ENCODE data around the gene UFM1.
"Not testable (repeated sequence)": the region's sequence is repeated elsewhere in the genome, so short reads cannot be mapped to it uniquely, and the experiment has no call there.

UFM1 gene

DNA sequence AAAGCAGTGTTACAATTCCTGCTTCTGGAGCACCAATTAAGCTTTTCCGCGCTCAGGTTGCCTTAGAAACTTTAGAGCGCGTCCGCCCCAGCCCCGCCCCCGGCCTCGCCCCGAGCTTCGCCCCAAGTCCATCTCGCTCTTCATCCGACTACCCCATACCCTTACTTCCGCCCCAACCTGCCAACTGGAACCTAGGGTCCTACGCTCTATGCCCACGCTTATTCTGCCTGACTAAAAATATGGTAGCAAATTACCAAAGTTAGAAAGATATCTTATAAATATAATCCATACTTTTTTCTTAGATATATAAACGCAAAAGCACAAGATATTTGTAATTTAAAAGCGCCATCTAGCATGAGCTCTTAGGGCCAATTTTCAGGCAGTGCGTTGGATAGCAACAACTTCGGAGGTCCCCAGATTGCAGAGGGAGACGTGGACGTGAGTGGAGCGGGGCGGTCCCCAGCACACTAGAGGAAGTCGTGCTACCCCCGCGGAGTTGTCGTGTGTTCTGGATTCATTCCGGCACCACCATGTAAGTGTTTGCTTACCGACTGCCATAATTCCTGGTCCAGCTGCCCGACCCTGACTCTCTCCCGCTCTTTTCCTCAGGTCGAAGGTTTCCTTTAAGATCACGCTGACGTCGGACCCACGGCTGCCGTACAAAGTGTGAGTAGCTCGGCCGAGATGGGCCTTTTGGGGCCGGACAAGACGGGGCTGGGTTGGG is at the start of gene UFM1:
UFM1 (plus strand) TSS at position 462 of the 724 bp plus-strand sequence; CDS start at position 531, 69 bp downstream.
- peak; percentile 86 for DNase-seq

DNA sequence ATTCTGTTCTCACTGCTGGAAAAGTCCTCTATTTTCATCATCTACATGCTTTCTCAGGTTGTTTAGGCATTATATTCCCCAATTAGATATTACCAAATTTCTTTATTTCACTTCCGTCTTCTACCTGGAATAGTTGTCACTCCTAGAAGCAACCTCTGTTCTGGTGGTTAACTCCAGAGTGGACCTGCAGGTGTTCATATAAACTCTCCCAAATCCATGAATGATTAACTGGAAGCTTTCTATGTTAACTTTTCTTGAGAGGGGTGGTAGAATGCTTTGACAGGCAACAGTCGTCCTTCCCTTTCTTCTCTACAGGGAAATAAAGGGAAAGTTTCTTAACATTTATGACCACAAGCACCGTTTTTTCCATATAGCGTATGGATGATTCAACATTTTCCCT is 48.4 kb upstream of the UFM1 start:
- no peak for DNase-seq

DNA sequence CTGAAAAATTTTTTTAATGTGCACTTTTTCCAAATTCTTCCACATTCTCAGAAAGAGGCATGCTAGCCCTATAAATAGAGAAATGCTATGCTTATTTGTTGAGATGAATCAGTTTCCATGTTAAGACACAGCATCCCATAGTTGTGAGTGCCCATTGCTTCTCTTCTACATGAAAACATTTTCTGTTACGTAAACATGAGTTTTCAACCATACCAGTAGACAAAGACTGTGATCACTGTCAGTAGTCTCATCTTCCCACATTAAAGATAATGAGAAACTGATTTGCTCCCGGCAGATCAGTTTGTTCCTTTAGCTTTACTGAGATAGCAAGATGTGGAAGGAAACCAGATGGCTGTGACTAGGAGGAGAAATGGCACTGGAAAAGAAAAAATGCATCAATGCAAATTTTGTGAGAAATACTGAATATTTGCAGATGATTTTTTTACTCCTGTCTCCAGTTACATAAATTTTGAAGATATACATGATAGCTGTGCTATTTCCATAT is 45.8 kb upstream of the UFM1 start:
- no peak for DNase-seq

DNA sequence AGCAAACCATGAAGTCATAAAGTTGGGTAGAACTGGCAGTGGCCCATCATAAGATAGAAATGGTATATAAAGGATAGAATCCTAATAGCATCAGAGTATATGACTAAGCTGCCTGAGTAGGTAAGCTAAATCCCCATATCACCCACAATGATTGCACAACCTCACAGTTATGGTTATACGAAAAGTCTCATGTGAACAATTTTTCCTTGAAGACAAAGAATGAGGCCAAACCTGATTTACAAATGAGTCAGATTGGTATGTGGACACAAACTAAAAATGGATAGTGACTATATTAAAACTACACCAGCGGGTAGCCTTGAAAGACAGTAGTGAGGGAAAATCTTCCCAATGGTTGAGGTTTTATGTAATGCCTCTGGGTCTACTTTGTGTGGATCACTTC is 40.9 kb upstream of the UFM1 start:
- no peak for DNase-seq

DNA sequence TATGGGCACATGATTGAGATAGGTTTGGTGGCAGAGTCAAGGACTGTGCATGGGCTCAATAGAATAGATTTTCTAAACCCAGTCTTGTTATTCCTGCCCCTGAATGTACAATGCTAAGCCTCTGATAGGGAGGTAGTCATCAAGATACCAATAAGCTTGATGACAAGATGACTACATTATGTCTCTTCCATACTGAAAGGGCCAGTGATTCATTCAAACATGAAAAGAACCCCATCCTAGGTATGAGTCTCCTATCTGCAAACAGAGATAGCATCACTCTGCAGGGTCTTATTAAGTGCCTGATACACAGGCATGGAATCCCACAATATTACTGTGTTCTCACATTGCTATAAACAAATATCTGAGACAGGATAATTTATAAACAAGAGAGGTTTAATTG is 40.3 kb upstream of the UFM1 start:
- DNase-seq = no peak

DNA sequence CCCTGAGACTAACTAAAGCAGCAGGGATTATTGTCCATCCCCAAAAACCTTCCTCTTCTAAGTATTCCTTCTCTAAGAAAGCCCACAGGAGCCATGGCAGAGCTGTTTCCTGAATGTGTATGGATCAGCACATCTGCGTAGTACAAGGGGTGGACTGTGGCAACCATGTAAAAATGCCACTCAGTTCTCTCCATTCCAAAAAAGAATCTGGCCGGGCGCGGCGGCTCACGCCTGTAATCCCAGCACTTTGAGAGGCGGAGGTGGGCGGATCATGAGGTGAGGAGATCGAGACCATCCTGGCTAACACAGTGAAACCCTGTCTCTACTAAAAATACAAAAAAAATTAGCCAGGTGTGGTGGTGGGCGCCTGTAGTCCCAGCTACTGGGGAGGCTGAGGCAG is 38.5 kb upstream of the UFM1 start:
- DNase-seq = not testable (repeated sequence)

DNA sequence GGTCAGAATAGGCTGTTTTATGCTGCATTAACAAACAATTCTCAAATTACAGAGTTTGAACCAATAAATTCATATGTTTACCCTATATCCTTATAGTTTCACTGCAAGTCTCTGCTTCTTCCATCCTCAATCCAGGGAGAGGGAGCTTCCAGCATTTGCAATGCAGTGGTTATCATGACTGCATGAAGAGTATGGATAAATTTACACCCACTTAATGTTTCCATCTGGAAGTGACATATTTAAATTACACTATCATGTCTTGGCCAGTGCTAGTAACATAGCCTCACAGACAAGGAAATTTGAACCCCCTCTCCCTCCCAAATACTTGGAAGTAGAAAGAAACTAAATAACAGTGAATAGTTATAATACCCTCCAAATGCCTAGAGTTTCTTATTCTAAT is 33.5 kb upstream of the UFM1 start:
- no peak for DNase-seq

DNA sequence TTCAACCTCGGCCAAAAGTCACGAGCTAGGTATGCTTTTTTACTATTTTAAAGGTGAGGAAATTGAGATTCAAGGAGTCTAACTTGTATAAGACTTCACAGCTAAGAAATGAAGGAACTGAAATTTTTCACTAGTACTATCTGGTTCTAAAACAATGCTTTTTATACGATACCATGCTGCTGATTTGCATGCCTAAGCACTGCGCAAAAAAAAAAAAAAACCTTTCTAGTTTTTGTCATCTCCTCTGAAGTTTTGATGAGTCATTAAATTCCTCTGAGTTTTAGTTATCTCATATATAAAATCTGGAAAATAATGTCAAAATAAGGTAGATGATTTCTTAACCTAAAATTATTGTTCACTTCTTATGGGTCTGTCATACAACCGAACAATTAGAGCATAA is 28.0 kb upstream of the UFM1 start:
- DNase-seq = no peak

DNA sequence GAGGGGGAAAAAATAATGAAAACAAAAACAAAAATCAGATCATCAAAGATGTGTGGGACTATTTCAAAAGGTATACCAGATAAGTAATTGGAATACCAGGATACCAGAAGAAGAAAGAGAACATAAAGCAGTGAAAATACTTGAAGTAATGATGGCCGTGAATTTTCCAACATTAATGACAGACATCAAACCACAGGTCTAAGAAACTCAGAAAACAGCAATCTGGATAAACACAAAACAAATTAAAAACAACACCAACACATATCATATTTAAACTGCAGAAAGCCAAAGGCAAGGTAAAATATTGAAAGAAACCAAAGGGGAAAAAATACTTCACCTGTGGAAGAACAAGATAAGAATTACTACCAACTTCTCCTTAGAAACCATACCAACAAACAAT is 24.2 kb upstream of the UFM1 start:
- DNase-seq = no peak

DNA sequence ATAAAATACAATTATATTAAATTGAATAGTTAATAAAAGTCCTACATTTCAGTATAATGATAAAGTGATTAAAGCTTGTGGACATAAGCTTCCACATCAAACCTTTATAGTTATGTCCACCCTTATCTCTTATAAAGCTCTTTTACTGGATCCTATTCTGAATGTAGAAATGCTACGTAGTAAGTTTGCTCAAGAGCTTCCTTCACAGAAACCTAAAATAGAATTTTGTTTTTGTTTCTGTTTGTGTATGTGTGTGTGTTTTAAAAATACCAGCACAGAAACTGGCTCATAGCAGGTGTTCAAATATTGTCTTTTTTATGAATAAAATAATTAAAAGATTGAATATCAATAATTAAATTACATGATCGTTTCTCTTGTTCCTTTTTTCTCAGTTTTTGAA is 21.0 kb upstream of the UFM1 start:
- DNase-seq = no peak

DNA sequence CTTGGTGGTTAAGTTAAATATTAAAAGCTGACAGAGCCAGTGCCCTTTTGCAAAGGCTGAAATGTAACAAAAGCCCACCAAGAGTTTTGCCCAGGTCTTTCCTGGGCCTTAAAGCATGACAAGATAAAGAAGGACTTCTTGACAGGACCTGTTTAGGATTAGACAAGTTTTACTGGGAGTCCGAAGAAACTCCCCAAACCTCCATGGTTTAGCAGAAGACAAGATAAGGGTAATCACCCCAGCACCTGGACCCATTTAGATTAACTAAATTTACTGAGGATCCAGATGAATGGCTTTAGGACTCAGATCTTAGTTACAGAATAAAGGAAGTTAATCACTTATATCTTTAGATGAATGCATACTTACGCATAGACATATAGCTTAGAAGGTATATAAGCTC is 14.8 kb upstream of the UFM1 start:
- DNase-seq = no peak

DNA sequence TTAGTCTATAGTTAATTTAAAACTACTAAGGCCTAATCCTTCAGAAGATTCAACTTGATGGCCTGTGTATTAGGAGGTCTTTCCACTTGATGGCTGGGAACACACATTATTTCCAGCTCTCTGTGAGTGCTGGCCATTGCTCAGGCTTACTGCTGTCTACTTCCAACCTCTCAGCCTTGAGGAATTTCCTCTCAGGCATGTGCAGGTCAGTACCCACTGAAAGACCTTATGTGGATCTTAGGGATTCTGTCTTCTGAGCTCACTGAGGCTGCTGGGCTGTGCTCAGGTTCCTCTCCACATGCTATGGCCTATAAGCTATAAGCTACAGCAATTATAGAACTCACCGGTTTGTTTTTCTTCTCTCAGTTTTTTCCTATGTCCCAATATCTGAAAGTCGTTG is 11.6 kb upstream of the UFM1 start:
- DNase-seq = no peak

DNA sequence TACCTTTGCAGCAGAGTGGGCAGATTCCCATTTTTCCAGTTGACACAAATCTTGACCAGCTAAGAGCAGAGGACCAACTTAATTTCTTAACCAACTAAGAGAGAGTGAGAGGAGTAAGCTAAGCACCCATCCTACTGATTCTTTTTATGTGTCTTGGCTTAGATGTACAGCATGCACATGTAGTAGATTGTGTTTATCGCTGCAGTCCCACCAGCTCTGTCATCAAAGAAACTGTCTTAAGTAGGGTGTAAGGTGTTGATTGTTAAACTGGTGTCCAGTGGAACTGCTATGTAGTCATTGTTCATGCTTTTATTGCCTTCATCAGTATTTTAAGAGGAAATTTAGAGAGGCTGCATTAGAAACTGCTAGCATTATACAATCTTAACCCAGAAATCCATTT is 9.0 kb upstream of the UFM1 start:
- no peak for DNase-seq

DNA sequence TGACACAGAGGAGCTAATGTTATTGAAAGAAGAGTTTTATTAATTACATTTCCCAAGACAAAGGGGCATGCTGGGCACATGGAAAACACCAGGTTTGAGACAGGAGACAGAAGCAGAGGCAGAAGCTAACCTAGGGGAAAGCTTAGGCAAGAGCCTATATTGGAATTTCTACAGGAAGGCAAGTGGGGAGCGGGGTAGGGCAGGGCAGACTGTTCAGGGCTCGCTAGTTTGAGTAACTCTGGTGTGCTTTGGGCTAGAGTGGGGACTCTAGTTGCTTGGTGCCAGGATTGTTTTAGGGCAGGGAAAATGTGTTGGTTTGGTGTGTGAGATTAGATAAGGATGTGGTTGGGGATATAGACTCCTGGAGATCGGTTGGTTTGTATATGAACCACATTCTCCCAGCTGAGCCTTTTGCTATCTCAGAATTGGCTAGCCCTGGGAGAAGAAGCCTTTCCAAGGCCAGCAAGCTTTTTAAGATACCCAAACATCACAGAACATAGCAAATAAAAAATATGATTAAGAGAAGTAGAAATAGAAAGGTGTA is 8.4 kb upstream of the UFM1 start:
- no peak for DNase-seq

DNA sequence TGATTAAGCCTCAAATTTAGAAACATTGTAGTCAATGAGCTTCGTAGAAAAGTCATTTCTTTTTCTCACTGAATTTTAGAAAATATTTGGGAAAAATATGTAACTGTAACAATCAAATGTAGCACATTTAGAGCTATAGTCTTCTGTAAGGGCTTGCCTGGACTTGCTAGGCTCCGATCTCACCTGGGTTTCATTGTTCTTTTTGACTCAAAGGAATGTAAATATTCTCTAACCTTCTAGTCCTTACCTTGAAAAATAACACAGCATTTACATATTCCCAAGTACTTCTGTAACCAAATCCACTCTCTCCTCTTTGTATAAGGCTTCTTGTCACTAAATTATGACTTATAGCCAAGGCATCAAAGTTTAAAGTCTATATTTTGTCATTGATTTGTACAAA is 2.9 kb upstream of the UFM1 start:
- DNase-seq = peak; percentile 44

DNA sequence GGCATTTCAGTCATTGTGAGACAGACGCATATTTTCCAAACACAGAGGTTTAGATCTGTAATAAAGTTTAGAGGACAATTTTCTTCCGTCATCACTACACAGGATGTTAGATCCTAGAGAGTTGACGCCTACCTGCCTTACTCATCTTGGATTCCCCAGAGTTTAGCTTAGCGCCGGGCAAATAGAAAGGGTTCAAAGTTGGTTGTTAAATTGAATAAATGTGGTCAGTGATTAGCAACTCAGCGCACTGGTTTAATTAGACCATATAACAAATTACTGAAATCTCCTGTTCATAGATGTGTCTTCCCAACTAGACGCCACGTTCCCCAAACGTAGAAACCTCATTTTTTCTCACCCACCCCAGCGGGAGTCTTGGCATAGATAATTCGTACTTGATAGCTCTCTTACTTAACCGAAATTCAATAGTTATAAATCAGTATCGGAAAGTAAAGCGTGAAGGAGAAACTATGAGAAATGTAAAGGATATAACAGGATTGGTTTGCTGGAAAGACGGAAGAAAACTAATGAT is 726 bp upstream of the UFM1 start:
- no peak for DNase-seq

DNA sequence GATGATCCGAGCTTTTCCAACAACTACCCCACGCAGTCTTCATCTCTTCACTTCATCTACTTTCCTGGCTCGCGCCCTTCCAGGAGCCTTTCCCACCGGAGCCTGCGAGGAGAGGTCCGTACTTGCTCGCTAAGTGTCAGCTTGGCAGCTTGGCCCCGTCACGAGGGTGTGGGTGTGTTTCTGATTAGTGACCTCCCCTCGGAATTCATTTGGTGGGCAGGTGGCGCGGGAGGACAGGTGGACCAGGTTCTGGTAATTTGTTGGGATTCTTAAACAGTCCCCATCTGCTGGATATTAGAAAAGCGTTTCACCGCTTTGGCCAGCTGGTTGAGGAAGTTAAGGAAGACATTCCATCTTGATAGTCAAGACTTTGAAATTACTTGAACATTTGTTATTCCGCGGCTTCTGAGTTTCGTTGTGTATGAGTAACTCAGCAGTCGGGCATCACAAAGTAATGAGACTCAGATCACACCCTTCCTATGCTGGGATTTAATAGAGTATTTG is 515 bp downstream of the UFM1 start:
- peak; percentile 39 for DNase-seq

DNA sequence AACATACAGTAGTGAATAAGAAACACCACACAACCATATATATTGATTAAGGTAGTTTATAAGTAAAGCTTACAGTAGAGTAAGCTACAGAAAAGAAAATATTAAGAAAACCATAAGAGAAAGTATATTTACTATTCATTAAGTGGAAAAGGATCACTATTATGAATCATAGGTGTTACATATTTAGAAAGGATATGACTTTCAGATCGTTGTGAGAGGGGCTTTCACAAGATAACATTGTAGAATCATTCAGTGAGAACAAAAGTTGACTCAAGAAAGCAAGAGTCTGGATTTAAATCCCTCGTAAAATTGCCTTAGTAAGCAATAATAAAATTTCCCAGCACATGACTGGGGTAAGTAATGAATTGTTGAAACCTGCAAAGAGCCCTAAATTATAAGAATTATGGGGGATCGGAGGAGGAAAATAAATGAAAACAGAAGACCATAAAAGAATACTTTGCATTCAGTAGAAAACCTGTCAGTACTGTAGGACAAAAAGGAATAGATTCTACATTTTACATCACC is 6.0 kb downstream of the UFM1 start:
- no peak for DNase-seq

DNA sequence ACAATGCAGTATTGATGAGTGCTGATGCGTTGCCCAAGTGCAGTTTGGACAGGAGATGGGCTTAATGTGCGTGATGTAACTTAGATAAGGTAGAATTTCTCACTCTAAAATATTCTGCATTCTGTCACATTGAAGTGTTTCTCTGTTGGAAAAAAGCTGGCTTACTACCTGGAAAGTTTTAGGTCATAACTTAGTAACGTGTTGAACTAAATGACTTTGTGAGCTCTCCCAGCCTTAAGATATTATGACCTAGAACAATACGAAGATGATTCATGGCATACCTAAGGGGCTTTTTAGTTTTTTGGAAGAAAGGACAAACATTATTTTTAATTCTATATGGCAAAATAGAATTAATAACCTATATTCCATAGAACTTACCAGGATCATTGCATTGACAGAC is 9.0 kb downstream of the UFM1 start:
- DNase-seq = no peak

DNA sequence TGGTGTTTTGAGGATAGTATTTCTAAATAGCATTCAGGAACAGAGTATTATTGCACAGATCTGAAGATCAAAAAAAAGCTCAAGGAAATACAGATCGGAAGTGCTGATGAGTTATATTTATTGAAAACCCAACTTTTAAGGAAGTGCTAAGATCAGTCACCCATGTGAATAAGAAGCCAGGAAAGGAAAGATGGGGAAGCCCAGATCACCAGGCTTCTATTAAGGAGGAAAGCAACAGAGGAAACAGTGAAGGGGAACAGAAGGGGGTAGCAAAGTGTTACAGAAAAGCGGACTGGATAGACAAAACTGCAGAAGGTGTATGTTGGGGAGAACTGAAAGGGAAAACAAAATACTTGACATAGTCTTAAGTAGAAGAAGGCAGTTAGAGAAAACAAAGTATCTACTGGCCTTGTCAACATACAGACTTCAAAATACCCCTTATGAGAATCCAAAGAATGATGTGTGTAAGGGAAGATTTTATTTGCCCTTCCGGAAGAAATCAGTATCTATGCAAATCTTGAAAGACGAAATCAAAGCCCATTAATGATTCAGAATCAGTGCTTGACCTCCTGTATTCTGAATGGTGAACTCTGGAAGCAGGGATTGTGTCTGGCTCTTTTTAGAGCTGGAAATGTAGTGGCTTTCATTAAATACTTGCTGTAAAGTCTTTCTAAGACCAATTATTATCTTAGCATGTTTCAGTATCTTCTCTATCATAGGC is 12.1 kb downstream of the UFM1 start:
- DNase-seq = no peak

DNA sequence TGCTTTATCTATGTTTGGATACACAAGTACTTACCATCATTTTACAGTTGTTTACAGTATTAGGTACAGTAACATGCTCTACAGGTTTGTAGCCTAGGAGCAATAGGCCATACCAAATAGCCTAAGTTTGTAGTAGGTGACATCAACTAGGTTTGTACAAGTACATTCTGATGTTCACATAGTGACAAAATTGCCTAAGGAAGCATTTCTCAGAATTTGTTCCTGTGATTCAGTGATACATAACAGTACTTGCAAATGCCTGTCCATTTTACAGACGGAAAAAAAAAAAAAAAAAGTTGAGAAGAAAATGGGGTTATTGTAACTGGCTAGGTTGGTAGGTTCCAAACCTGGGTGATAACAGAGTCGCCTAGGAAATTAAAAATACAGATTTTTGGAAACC is 13.6 kb downstream of the UFM1 start:
- DNase-seq = no peak

DNA sequence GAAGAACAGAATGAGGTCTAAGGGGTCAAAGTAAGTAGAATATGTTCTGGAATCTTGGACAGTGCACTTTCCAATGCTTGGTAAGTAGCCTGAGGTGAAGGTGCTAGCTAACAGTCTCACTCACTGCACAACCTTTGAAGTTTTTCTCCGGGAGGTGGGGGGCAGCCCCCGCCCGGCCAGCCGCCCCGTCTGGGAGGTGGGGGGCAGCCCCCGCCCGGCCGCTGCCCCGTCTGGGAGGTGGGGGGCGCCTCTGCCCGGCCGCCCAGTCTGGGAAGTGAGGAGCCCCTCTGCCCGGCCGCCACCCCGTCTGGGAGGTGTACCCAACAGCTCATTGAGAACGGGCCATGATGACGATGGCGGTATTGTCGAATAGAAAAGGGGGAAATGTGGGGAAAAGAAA is 14.1 kb downstream of the UFM1 start:
- DNase-seq = not testable (repeated sequence)

DNA sequence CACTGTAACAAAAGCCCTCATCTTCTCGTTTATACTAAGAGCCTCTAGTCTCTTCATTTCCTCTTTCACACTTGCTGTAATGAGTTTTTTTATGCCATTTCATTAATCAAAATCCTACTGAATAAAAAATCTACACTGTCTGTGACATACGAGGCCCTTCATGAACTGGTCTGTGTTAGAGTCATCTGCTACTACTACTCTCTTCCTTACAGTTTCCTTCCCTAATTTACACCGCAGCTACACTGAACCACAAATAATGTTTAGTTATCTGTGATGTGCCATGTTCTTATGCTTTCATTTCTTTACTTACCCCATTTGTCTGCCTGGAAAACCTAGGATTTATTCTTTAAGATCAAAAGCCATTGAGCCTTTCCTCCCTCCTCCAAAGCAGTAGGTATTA is 16.0 kb downstream of the UFM1 start:
- no peak for DNase-seq
